Measurements from ENCODE around the gene MPEG1. TPM values are rescaled to one million over a fixed set of nuclear protein-coding genes. Genes with fewer than 3 reads are reported as not detected.

The MPEG1 gene
- total and polyA plus RNA-seq, 2 of the 4 experiments (the other 2 are of a cell fraction): not detected

DNA sequence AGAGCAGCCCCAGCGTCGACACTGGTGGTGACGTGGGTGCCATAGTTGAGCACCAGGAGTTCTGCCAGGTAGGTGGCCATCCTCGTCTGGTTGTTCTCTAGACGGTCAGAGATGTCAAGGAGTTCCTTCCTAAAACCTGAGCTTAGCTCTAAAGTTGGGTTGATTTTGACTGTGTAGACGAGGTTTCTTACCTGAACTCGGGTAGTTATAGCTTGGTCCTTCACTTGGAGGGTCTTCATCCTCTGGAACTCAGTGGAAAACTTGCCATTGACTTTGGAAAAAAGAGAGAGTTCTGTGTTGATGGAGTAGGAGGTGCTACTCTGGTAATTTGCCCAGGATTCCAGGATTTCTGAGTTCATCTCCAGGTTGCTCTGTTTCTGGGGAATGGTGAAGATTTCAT is 505 bp downstream of the MPEG1 start:
- no peaks in the 10 kb centered on the region for H3K9me3 ChIP-seq (ENCODE audit: control insufficient read depth, insufficient read depth, low read length)
- H3K23ac ChIP-seq (ENCODE audit: low read depth, low read length): no peak overlapping the region
- no peak overlapping the region for H3K18ac ChIP-seq (ENCODE audit: low read depth, low read length)
- H3K4ac ChIP-seq (ENCODE audit: low read depth, low read length): no peak overlapping the region
- H3K9me1 ChIP-seq (ENCODE audit: insufficient read depth, low read length): no peaks in the 10 kb centered on the region; the same call in 1 of the 2 replicates
- intact Hi-C loops (cut with micrococcal nuclease) (no loop called here), in situ Hi-C loops (cut with MboI; ENCODE audit: low sequenced_read_pairs) (no loop called here), dilution Hi-C loops (cut with HindIII; ENCODE audit: low sequenced_read_pairs, unreplicated experiment) (no loop called here)
- no peaks in the 10 kb centered on the region for H3K36me3 ChIP-seq (ENCODE audit: control insufficient read depth, insufficient read depth, low read length)
- no peak overlapping the region for H2AK5ac ChIP-seq (ENCODE audit: low read depth, low read length)
- no peak overlapping the region for H3K4me2 ChIP-seq (ENCODE audit: low read depth, low read length)
- TF ChIP-seq CHD1 (IDR thresholded peaks at IDR 0.05; ENCODE audit: low read depth, low read length): no peak
- no peak for TF ChIP-seq RAD21 (IDR thresholded peaks at IDR 0.05; ENCODE audit: low read length)
- TF ChIP-seq RCOR1 (IDR thresholded peaks at IDR 0.05; ENCODE audit: insufficient replicate concordance, low read length): no peak
- TF ChIP-seq, protein P1, sequence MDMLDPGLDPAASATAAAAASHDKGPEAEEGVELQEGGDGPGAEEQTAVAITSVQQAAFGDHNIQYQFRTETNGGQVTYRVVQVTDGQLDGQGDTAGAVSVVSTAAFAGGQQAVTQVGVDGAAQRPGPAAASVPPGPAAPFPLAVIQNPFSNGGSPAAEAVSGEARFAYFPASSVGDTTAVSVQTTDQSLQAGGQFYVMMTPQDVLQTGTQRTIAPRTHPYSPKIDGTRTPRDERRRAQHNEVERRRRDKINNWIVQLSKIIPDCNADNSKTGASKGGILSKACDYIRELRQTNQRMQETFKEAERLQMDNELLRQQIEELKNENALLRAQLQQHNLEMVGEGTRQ (IDR thresholded peaks at IDR 0.05; ENCODE audit: low read depth, low read length): no peak
- TF ChIP-seq BHLHE40 (IDR thresholded peaks at IDR 0.05; ENCODE audit: low read depth, low read length): no peak
- TF ChIP-seq, protein P2, sequence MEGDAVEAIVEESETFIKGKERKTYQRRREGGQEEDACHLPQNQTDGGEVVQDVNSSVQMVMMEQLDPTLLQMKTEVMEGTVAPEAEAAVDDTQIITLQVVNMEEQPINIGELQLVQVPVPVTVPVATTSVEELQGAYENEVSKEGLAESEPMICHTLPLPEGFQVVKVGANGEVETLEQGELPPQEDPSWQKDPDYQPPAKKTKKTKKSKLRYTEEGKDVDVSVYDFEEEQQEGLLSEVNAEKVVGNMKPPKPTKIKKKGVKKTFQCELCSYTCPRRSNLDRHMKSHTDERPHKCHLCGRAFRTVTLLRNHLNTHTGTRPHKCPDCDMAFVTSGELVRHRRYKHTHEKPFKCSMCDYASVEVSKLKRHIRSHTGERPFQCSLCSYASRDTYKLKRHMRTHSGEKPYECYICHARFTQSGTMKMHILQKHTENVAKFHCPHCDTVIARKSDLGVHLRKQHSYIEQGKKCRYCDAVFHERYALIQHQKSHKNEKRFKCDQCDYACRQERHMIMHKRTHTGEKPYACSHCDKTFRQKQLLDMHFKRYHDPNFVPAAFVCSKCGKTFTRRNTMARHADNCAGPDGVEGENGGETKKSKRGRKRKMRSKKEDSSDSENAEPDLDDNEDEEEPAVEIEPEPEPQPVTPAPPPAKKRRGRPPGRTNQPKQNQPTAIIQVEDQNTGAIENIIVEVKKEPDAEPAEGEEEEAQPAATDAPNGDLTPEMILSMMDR (conservative IDR thresholded peaks at IDR 0.05; ENCODE audit: low read depth, low read length): no peak
- no peak for TF ChIP-seq SMC3 (IDR thresholded peaks at IDR 0.05; ENCODE audit: low read depth, low read length)
- no peak for TF ChIP-seq POLR2A (IDR thresholded peaks at IDR 0.05; ENCODE audit: low read depth, low read length)
- no peak for TF ChIP-seq MAFK (IDR thresholded peaks at IDR 0.05; ENCODE audit: low read depth, low read length)
- no peak for TF ChIP-seq NFE2L2 (IDR thresholded peaks at IDR 0.05; ENCODE audit: low read depth, low read length)
- TF ChIP-seq, protein P3, sequence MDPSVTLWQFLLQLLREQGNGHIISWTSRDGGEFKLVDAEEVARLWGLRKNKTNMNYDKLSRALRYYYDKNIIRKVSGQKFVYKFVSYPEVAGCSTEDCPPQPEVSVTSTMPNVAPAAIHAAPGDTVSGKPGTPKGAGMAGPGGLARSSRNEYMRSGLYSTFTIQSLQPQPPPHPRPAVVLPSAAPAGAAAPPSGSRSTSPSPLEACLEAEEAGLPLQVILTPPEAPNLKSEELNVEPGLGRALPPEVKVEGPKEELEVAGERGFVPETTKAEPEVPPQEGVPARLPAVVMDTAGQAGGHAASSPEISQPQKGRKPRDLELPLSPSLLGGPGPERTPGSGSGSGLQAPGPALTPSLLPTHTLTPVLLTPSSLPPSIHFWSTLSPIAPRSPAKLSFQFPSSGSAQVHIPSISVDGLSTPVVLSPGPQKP (IDR thresholded peaks at IDR 0.05; ENCODE audit: borderline replicate concordance, low read depth, low read length): no peak
- no peak overlapping the region for H3K56ac ChIP-seq (ENCODE audit: extremely low read depth, insufficient read depth, low read length)
- peaks cover 18% of the 10 kb centered on the region for H3K27me3 ChIP-seq (ENCODE audit: control insufficient read depth, insufficient read depth, low read length)
- H2BK120ac ChIP-seq (ENCODE audit: low read depth, low read length): no peak overlapping the region
- H3K79me1 ChIP-seq (ENCODE audit: low read depth in 1 of 2, low read length in 2 of 2): no peaks in the 10 kb centered on the region
- ChIA-PET POLR2A (ENCODE audit: unreplicated experiment) (no interaction called here), CTCF (no interaction called here)
- H4K20me1 ChIP-seq (ENCODE audit: insufficient read depth, low read length): peaks cover 8% of the 10 kb centered on the region
- BruUV-seq (replicated peaks): no TSS peak
- no peak overlapping the region for H2AK9ac ChIP-seq (replicated peaks; ENCODE audit: low read depth, low read length, poor library complexity)
- whole genome bisulfite sequencing, 2 experiments (ENCODE audit: extremely low coverage in 2 of 2, insufficient read length in 1 of 2): 96% methylated on average over 5 of the region's 7 CpGs; no CpG with 5 or more reads in 1 of the 2 experiments
- no peak overlapping the region for H4K5ac ChIP-seq (ENCODE audit: low read depth, low read length)
- no peak for ATAC-seq (ENCODE audit: low read depth)
- H3K27ac ChIP-seq (ENCODE audit: insufficient read depth, low read length): no peak overlapping the region
- no peak for DNase-seq
- no peak overlapping the region for H3K4me3 ChIP-seq (ENCODE audit: insufficient read depth, low read depth, low read length)
- H2BK20ac ChIP-seq (ENCODE audit: low read depth, low read length): no peak overlapping the region
- no peak overlapping the region for H2BK5ac ChIP-seq (ENCODE audit: low read depth, low read length, poor library complexity, severe bottlenecking)
- no peak overlapping the region for H3K14ac ChIP-seq (replicated peaks; ENCODE audit: low read depth, low read length)
- H2BK15ac ChIP-seq (ENCODE audit: low read depth, low read length): no peak overlapping the region
- no peak overlapping the region for H4K91ac ChIP-seq (ENCODE audit: insufficient read depth, low read depth, low read length)
- H4K8ac ChIP-seq (ENCODE audit: low read depth in 2 of 2, low read length in 2 of 2): no peak overlapping the region
- H2AFZ ChIP-seq (replicated peaks; ENCODE audit: low read length, poor library complexity): no peak overlapping the region
- H3K4me1 ChIP-seq (ENCODE audit: control insufficient read depth, insufficient read depth, low read length): peaks cover 13% of the 10 kb centered on the region
- H3K9ac ChIP-seq (ENCODE audit: low read depth, low read length): no peak overlapping the region
